ENCODE data around the gene ATP5ME.
"Not testable (repeated sequence)": the region's sequence is repeated elsewhere in the genome, so short reads cannot be mapped to it uniquely, and the experiment has no call there.

DNA sequence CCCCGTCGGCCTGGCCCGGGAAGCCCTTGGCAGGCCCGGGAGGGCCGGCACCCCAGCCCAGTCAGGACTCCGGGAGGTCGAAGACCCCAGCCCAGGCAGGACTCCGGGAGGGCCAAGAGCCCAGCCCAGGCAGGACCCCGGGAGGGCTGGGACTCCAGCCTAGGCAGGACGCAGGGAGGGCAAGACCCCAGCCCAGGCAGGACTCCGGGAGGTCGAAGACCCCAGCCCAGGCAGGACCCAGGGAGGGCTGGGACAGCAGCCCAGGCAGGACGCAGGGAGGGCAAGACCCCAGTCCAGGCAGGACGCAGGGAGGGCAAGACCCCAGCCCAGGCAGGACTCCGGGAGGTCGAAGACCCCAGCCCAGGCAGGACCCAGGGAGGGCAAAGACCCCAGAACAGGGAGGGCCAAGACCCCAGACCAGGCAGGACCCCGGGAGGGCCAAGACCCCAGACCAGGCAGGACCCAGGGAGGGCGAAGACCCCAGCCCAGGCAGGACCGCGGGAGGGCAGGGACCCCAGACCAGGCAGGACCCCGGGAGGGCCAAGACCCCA lies 32.1 kb upstream of the ATP5ME start:
- TF ChIP-seq, protein P1, sequence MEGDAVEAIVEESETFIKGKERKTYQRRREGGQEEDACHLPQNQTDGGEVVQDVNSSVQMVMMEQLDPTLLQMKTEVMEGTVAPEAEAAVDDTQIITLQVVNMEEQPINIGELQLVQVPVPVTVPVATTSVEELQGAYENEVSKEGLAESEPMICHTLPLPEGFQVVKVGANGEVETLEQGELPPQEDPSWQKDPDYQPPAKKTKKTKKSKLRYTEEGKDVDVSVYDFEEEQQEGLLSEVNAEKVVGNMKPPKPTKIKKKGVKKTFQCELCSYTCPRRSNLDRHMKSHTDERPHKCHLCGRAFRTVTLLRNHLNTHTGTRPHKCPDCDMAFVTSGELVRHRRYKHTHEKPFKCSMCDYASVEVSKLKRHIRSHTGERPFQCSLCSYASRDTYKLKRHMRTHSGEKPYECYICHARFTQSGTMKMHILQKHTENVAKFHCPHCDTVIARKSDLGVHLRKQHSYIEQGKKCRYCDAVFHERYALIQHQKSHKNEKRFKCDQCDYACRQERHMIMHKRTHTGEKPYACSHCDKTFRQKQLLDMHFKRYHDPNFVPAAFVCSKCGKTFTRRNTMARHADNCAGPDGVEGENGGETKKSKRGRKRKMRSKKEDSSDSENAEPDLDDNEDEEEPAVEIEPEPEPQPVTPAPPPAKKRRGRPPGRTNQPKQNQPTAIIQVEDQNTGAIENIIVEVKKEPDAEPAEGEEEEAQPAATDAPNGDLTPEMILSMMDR (IDR thresholded peaks at IDR 0.05): not testable (repeated sequence)
- not testable (repeated sequence) for TF ChIP-seq POLR2A (IDR thresholded peaks at IDR 0.05)

Measured in esophagus squamous epithelium (tissue), 4 donors.